Liver (tissue), 9 donors: Measurements from ENCODE around the gene HBG2. TPM values are rescaled to one million over a fixed set of nuclear protein-coding genes. Genes with fewer than 3 reads are reported as not detected.

Source experiments
- DNase-seq: peaks from one replicate; pipeline ENCODE4 v3.0.0-alpha.2; 2017; ENCODE audit warnings: low spot score
- H3K27ac ChIP-seq, 2 donors: one replicate each; pipeline ENCODE4 v1.7.0; 2013; ENCODE audit warnings: inconsistent platforms in 2 of 2, low read length in 2 of 2, control low read depth in 1 of 2, low read depth in 1 of 2, mild to moderate bottlenecking in 1 of 2
- H3K27me3 ChIP-seq, 4 donors: one replicate each; pipeline versions ENCODE4 v1.6.1 to v1.7.0; 2013; ENCODE audit warnings: low read length in 3 of 4, inconsistent platforms in 1 of 4, mild to moderate bottlenecking in 1 of 4, moderate library complexity in 1 of 4; ENCODE audit not compliant: control insufficient read depth in 4 of 4, insufficient read depth in 4 of 4
- H3K36me3 ChIP-seq, 4 donors: one replicate each; pipeline versions ENCODE4 v1.6.1 to v1.7.0; 2013; ENCODE audit warnings: low read length in 3 of 4, mild to moderate bottlenecking in 3 of 4, low read depth in 1 of 4, moderate library complexity in 1 of 4; ENCODE audit not compliant: control insufficient read depth in 4 of 4, insufficient read depth in 3 of 4
- H3K4me1 ChIP-seq, 4 donors: one replicate each; pipeline versions ENCODE4 v1.6.1 to v1.7.0; 2013; ENCODE audit warnings: low read length in 3 of 4, mild to moderate bottlenecking in 3 of 4, moderate library complexity in 1 of 4; ENCODE audit not compliant: control insufficient read depth in 4 of 4, insufficient read depth in 4 of 4
- H3K4me3 ChIP-seq, 3 donors: one replicate each; pipeline versions ENCODE4 v1.6.1 to v1.7.0; 2013; ENCODE audit warnings: low read length in 3 of 3, control low read depth in 1 of 3, low read depth in 1 of 3, mild to moderate bottlenecking in 1 of 3
- H3K9ac ChIP-seq, 2 donors: one replicate each; pipeline ENCODE4 v1.7.0; 2013; ENCODE audit warnings: low read length in 2 of 2, mild to moderate bottlenecking in 2 of 2, moderate library complexity in 2 of 2, control low read depth in 1 of 2, low read depth in 1 of 2
- H3K9me3 ChIP-seq, 4 donors: one replicate each; pipeline versions ENCODE4 v1.6.1 to v1.7.0; 2013; ENCODE audit warnings: low read length in 3 of 4; ENCODE audit not compliant: control insufficient read depth in 4 of 4
- ATF3 ChIP-seq: IDR thresholded peaks from 2 replicates; pipeline ENCODE4 v1.6.1; 2016; ENCODE audit warnings: antibody characterized with exemption
- EGR1 ChIP-seq, 2 donors: IDR thresholded peaks; 2 replicates each; pipeline ENCODE4 v1.6.1; 2016 to 2018; ENCODE audit warnings: antibody characterized with exemption in 2 of 2, low read depth in 2 of 2
- FOXA1 ChIP-seq: IDR thresholded peaks from 2 replicates; pipeline ENCODE4 v1.6.1; 2016; ENCODE audit warnings: antibody characterized with exemption
- FOXA2 ChIP-seq: IDR thresholded peaks from 2 replicates; pipeline ENCODE4 v1.6.1; 2016; ENCODE audit warnings: antibody characterized with exemption
- GABPA ChIP-seq, 2 donors: IDR thresholded peaks in 1 of 2; conservative IDR thresholded peaks in 1 of 2; 2 replicates each; pipeline ENCODE4 v1.6.1; 2016; ENCODE audit warnings: antibody characterized with exemption in 2 of 2, mild to moderate bottlenecking in 1 of 2, moderate library complexity in 1 of 2
- HNF4A ChIP-seq, 2 donors: conservative IDR thresholded peaks; 2 replicates each; pipeline ENCODE4 v1.6.1; 2016; ENCODE audit warnings: antibody characterized with exemption in 2 of 2, mild to moderate bottlenecking in 2 of 2
- HNF4G ChIP-seq: IDR thresholded peaks from 2 replicates; pipeline ENCODE4 v1.6.1; 2016; ENCODE audit warnings: antibody characterized with exemption
- JUND ChIP-seq, 2 donors: IDR thresholded peaks; 2 replicates each; pipeline ENCODE4 v1.6.1; 2016; ENCODE audit warnings: antibody characterized with exemption in 2 of 2
- MAX ChIP-seq: IDR thresholded peaks from 2 replicates; pipeline ENCODE4 v1.6.1; 2016; ENCODE audit warnings: antibody characterized with exemption
- NR2F2 ChIP-seq: IDR thresholded peaks from 2 replicates; pipeline ENCODE4 v1.6.1; 2016; ENCODE audit warnings: antibody characterized with exemption
- RAD21 ChIP-seq, 2 donors: IDR thresholded peaks; 2 replicates each; pipeline ENCODE4 v1.6.1; 2016; ENCODE audit warnings: antibody characterized with exemption in 2 of 2, mild to moderate bottlenecking in 2 of 2
- REST ChIP-seq: IDR thresholded peaks from 2 replicates; pipeline ENCODE4 v1.6.1; 2016; ENCODE audit warnings: antibody characterized with exemption, mild to moderate bottlenecking
- RXRA ChIP-seq, 2 donors: IDR thresholded peaks; 2 replicates each; pipeline ENCODE4 v1.6.1; 2017 to 2018; ENCODE audit warnings: antibody characterized with exemption in 2 of 2, mild to moderate bottlenecking in 1 of 2
- SP1 ChIP-seq: IDR thresholded peaks from 2 replicates; pipeline ENCODE4 v1.6.1; 2018; ENCODE audit warnings: antibody characterized with exemption, mild to moderate bottlenecking
- TAF1 ChIP-seq: conservative IDR thresholded peaks from 2 replicates; pipeline ENCODE4 v1.6.1; 2016; ENCODE audit warnings: antibody characterized with exemption, mild to moderate bottlenecking
- YY1 ChIP-seq: IDR thresholded peaks from 2 replicates; pipeline ENCODE4 v1.6.1; 2016; ENCODE audit warnings: antibody characterized with exemption, mild to moderate bottlenecking
- ZBTB33 ChIP-seq: IDR thresholded peaks from 2 replicates; pipeline ENCODE4 v1.6.1; 2016; ENCODE audit warnings: antibody characterized with exemption
- WGBS: extraction: QIAGEN DNeasy Blood & Tissue Kit; methylation state at CpG from one replicate; pipeline ENCODE4 v1.1.7; 2013; 5-methylcytosine and 5-hydroxymethylcytosine counted together
- polyA plus RNA-seq, 2 donors: library from polyadenylated mRNA; stranded (reverse) in 1 of 2; unstranded in 1 of 2; fragments of 200-250 nt in 1 of 2; fragments of >200 nt in 1 of 2; fragmentation: Nextera tagmentation in 1 of 2; extraction: Ambion mirVana in 1 of 2; gene quantifications; one replicate each; pipeline versions ENCODE4 v1.2.1 to v1.2.3, GENCODE V29; 2013 to 2015
- total RNA-seq, 2 donors: library from RNA; depleted of rRNA; stranded (reverse); fragments of >200 nt; gene quantifications; one replicate each; pipeline ENCODE4 v1.2.3, GENCODE V29; 2014
- donor health status: healthy.
- donor health status: healthy.
- donor health status: healthy.
- donor health status: healthy.
- donor health status: healthy.

HBG2 gene
- total and polyA plus RNA-seq, 4 donors: 0.71 to 55,632 TPM; not detected in 2

- TF ChIP-seq FOXA2 (no peak), RXRA (IDR thresholded peaks at IDR 0.05) (no peak), ATF3 (no peak), HNF4G (no peak), GABPA (IDR thresholded peaks at IDR 0.05 in 1 of 2, conservative IDR thresholded peaks at IDR 0.05 in 1 of 2) (no peak), JUND (IDR thresholded peaks at IDR 0.05) (no peak), HNF4A (conservative IDR thresholded peaks at IDR 0.05) (no peak), MAX (no peak), EGR1 (IDR thresholded peaks at IDR 0.05; ENCODE audit: low read depth in 2 of 2) (no peak)
These were observed 45.7 kb upstream of the HBG2 start (continued) for GRCh38 chr11:5300251-5300650.

DNA sequence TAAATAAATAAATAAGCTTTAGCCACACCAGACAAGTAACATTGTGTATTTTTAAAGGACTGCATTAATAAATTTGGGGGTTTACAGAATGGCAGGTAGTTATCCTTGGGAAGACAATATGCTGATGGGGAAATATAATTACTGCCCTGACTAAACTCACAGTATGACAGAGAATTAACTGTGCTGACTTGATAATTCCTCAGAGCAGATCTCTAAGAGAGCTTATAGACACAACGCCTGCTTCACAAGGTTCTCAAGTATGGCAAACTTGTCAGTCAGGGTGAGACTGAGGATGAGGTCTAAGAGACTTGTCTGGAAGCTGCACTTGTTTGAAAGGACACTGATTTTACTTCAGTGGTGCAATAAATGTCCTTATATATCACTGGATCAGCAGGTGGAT, 43.9 kb upstream of the HBG2 start:
- no peak for TF ChIP-seq RXRA (IDR thresholded peaks at IDR 0.05)
- TF ChIP-seq REST: no peak
- no peak for TF ChIP-seq ATF3
- TF ChIP-seq HNF4G: no peak
- TF ChIP-seq EGR1 (IDR thresholded peaks at IDR 0.05; ENCODE audit: low read depth in 2 of 2): no peak
- TF ChIP-seq HNF4A (conservative IDR thresholded peaks at IDR 0.05): no peak
- no peak for TF ChIP-seq YY1
- no peak for TF ChIP-seq JUND (IDR thresholded peaks at IDR 0.05)
- Histone ChIP-seq H3K9me3 (no peaks in the 10 kb centered on the region), H3K36me3 (no peaks in the 10 kb centered on the region), H3K27me3 (no peaks in the 10 kb centered on the region), H3K4me3 (no peak overlapping the region), H3K4me1 (no peaks in the 10 kb centered on the region), H3K27ac (no peak overlapping the region), H3K9ac (no peak overlapping the region)
- WGBS: 5% methylated on average over 1 of the region's 1 CpG
- no peak for DNase-seq

GRCh38 chr11:5297721-5298323, 43.2 kb upstream of the HBG2 start:
- Histone ChIP-seq H3K4me1 (no peaks in the 10 kb centered on the region), H3K27me3 (no peaks in the 10 kb centered on the region), H3K27ac (no peak overlapping the region), H3K9ac (no peak overlapping the region), H3K9me3 (no peaks in the 10 kb centered on the region), H3K4me3 (no peak overlapping the region), H3K36me3 (no peaks in the 10 kb centered on the region)
- WGBS: 64% methylated on average over 4 of the region's 4 CpGs
- no peak for DNase-seq
- no peak for TF ChIP-seq TAF1
- TF ChIP-seq RAD21 (IDR thresholded peaks at IDR 0.05): no peak
- TF ChIP-seq GABPA (IDR thresholded peaks at IDR 0.05 in 1 of 2, conservative IDR thresholded peaks at IDR 0.05 in 1 of 2): no peak
- TF ChIP-seq HNF4A (conservative IDR thresholded peaks at IDR 0.05): no peak
- no peak for TF ChIP-seq JUND (IDR thresholded peaks at IDR 0.05)
- TF ChIP-seq YY1: no peak
- no peak for TF ChIP-seq HNF4G
- no peak for TF ChIP-seq ZBTB33
- TF ChIP-seq FOXA1: no peak
- no peak for TF ChIP-seq REST
- TF ChIP-seq FOXA2: no peak
- no peak for TF ChIP-seq SP1
- no peak for TF ChIP-seq EGR1 (IDR thresholded peaks at IDR 0.05; ENCODE audit: low read depth in 2 of 2)
- no peak for TF ChIP-seq NR2F2
- TF ChIP-seq ATF3: no peak
- no peak for TF ChIP-seq RXRA (IDR thresholded peaks at IDR 0.05)
- TF ChIP-seq MAX: no peak
